ENCODE results near the gene TENM4.

TENM4 gene

GRCh38 chr11:78786086-78786485 lies 654.7 kb downstream of the TENM4 start:
- POLR2A ChIA-PET = no interaction called here
- no peak for TF ChIP-seq CTBP1 (IDR thresholded peaks at IDR 0.05; ENCODE audit: borderline replicate concordance)
- TF ChIP-seq HDGF (IDR thresholded peaks at IDR 0.05; ENCODE audit: borderline replicate concordance) = no peak
- TF ChIP-seq FOXM1 (IDR thresholded peaks at IDR 0.05; ENCODE audit: borderline replicate concordance) = no peak
- TF ChIP-seq LEF1 (IDR thresholded peaks at IDR 0.05; ENCODE audit: borderline replicate concordance) = no peak
- no peak for TF ChIP-seq PKNOX1 (IDR thresholded peaks at IDR 0.05)
- TF ChIP-seq FOXA1 (IDR thresholded peaks at IDR 0.05) = no peak
- TF ChIP-seq L3MBTL2 (conservative IDR thresholded peaks at IDR 0.05) = no peak
- no peak for TF ChIP-seq TARDBP (IDR thresholded peaks at IDR 0.05)
- TF ChIP-seq SP1 (IDR thresholded peaks at IDR 0.05) = no peak
- TF ChIP-seq NFRKB (IDR thresholded peaks at IDR 0.05) = no peak
- no peak for TF ChIP-seq BHLHE40 (IDR thresholded peaks at IDR 0.05; ENCODE audit: borderline replicate concordance)
- no peak for TF ChIP-seq ZNF384 (IDR thresholded peaks at IDR 0.05)
- no peak for TF ChIP-seq FOXK2 (IDR thresholded peaks at IDR 0.05)
- TF ChIP-seq SUZ12 (IDR thresholded peaks at IDR 0.05) = no peak
- TF ChIP-seq ARNT (IDR thresholded peaks at IDR 0.05) = no peak
- TF ChIP-seq ELF4 (IDR thresholded peaks at IDR 0.05) = no peak
- DNase-seq (ENCODE audit: extremely low spot score) = no peak
- CTCF ChIA-PET = interaction anchor here (1.2 to 2.2 kb wide), 2 partner anchors 13 to 311 kb away, joined by 4 to 8 read pairs; no protein-coding TSS in a partner anchor

- ChIA-PET POLR2A (no interaction called here), CTCF (interaction anchor here (2.0 to 2.2 kb wide), 2 partner anchors 14 kb away, joined by 4 to 8 read pairs; no protein-coding TSS in a partner anchor)
- TF ChIP-seq FOXM1 (IDR thresholded peaks at IDR 0.05; ENCODE audit: borderline replicate concordance) (no peak), FOXK2 (IDR thresholded peaks at IDR 0.05) (no peak), L3MBTL2 (conservative IDR thresholded peaks at IDR 0.05) (no peak), FOXA1 (IDR thresholded peaks at IDR 0.05) (no peak), NFRKB (IDR thresholded peaks at IDR 0.05) (no peak), PKNOX1 (IDR thresholded peaks at IDR 0.05) (no peak), HDGF (IDR thresholded peaks at IDR 0.05; ENCODE audit: borderline replicate concordance) (no peak), ZNF384 (IDR thresholded peaks at IDR 0.05) (no peak), CTBP1 (IDR thresholded peaks at IDR 0.05; ENCODE audit: borderline replicate concordance) (no peak), ARNT (IDR thresholded peaks at IDR 0.05) (no peak), TARDBP (IDR thresholded peaks at IDR 0.05) (no peak), SUZ12 (IDR thresholded peaks at IDR 0.05) (no peak), BHLHE40 (IDR thresholded peaks at IDR 0.05; ENCODE audit: borderline replicate concordance) (no peak), ELF4 (IDR thresholded peaks at IDR 0.05) (no peak), SP1 (IDR thresholded peaks at IDR 0.05) (no peak)
- DNase-seq (ENCODE audit: extremely low spot score) = no peak
These were observed 656.3 kb downstream of the TENM4 start for GRCh38 chr11:78784321-78785061.

GRCh38 chr11:78783846-78784245 lies 657.0 kb downstream of the TENM4 start:
- ChIA-PET POLR2A (no interaction called here), CTCF (interaction anchor here (2.0 kb wide), 1 partner anchor 15 kb away, joined by 4 read pairs; no protein-coding TSS in a partner anchor)
- DNase-seq (ENCODE audit: extremely low spot score) = no peak
- TF ChIP-seq FOXA1 (IDR thresholded peaks at IDR 0.05) (no peak), ELF4 (IDR thresholded peaks at IDR 0.05) (no peak), HDGF (IDR thresholded peaks at IDR 0.05; ENCODE audit: borderline replicate concordance) (no peak), CTBP1 (IDR thresholded peaks at IDR 0.05; ENCODE audit: borderline replicate concordance) (no peak), SP1 (IDR thresholded peaks at IDR 0.05) (no peak), FOXM1 (IDR thresholded peaks at IDR 0.05; ENCODE audit: borderline replicate concordance) (no peak), ARNT (IDR thresholded peaks at IDR 0.05) (no peak), BHLHE40 (IDR thresholded peaks at IDR 0.05; ENCODE audit: borderline replicate concordance) (no peak), FOXK2 (IDR thresholded peaks at IDR 0.05) (no peak)

- POLR2A ChIA-PET = no interaction called here
- no peak for DNase-seq (ENCODE audit: extremely low spot score)
- CTCF ChIA-PET = interaction anchor here (2.0 kb wide), 1 partner anchor 15 kb away, joined by 4 read pairs; no protein-coding TSS in a partner anchor
- no peak for TF ChIP-seq ARNT (IDR thresholded peaks at IDR 0.05)
- TF ChIP-seq L3MBTL2 (conservative IDR thresholded peaks at IDR 0.05) = no peak
- no peak for TF ChIP-seq LEF1 (IDR thresholded peaks at IDR 0.05; ENCODE audit: borderline replicate concordance)
- TF ChIP-seq CTBP1 (IDR thresholded peaks at IDR 0.05; ENCODE audit: borderline replicate concordance) = no peak
- TF ChIP-seq SP1 (IDR thresholded peaks at IDR 0.05) = no peak
- TF ChIP-seq PKNOX1 (IDR thresholded peaks at IDR 0.05) = no peak
- TF ChIP-seq TARDBP (IDR thresholded peaks at IDR 0.05) = no peak
These were observed 657.5 kb downstream of the TENM4 start for GRCh38 chr11:78783301-78783700.

- no peak for DNase-seq (ENCODE audit: extremely low spot score)
- ChIA-PET CTCF (interaction anchor here (2.0 kb wide), 1 partner anchor 16 kb away, joined by 4 read pairs; no protein-coding TSS in a partner anchor), POLR2A (no interaction called here)
- TF ChIP-seq LEF1 (IDR thresholded peaks at IDR 0.05; ENCODE audit: borderline replicate concordance) (no peak), FOXA1 (IDR thresholded peaks at IDR 0.05) (no peak), BHLHE40 (IDR thresholded peaks at IDR 0.05; ENCODE audit: borderline replicate concordance) (no peak), FOXM1 (IDR thresholded peaks at IDR 0.05; ENCODE audit: borderline replicate concordance) (no peak), ELF4 (IDR thresholded peaks at IDR 0.05) (no peak), NFRKB (IDR thresholded peaks at IDR 0.05) (no peak), SP1 (IDR thresholded peaks at IDR 0.05) (no peak), SUZ12 (IDR thresholded peaks at IDR 0.05) (no peak)
These were observed 658.1 kb downstream of the TENM4 start for GRCh38 chr11:78782725-78783124.

- TF ChIP-seq BHLHE40 (IDR thresholded peaks at IDR 0.05; ENCODE audit: borderline replicate concordance) (no peak), HDGF (IDR thresholded peaks at IDR 0.05; ENCODE audit: borderline replicate concordance) (no peak), LEF1 (IDR thresholded peaks at IDR 0.05; ENCODE audit: borderline replicate concordance) (no peak), NFRKB (IDR thresholded peaks at IDR 0.05) (no peak), ZNF384 (IDR thresholded peaks at IDR 0.05) (no peak), SP1 (IDR thresholded peaks at IDR 0.05) (no peak), PKNOX1 (IDR thresholded peaks at IDR 0.05) (no peak), TARDBP (IDR thresholded peaks at IDR 0.05) (no peak), ELF4 (IDR thresholded peaks at IDR 0.05) (no peak), CTBP1 (IDR thresholded peaks at IDR 0.05; ENCODE audit: borderline replicate concordance) (no peak), FOXA1 (IDR thresholded peaks at IDR 0.05) (no peak), FOXK2 (IDR thresholded peaks at IDR 0.05) (no peak), L3MBTL2 (conservative IDR thresholded peaks at IDR 0.05) (no peak), FOXM1 (IDR thresholded peaks at IDR 0.05; ENCODE audit: borderline replicate concordance) (no peak), ARNT (IDR thresholded peaks at IDR 0.05) (no peak), SUZ12 (IDR thresholded peaks at IDR 0.05) (no peak)
- CTCF ChIA-PET = no interaction called here
- POLR2A ChIA-PET = no interaction called here
- DNase-seq (ENCODE audit: extremely low spot score) = no peak
These were observed 659.9 kb downstream of the TENM4 start for GRCh38 chr11:78780889-78781288.

Data from HEK293T (cell line).